WTC11 (cell line): ENCODE results near the gene PRXL2A.

Experiments used
- ATF1 ChIP-seq: sonication (generic); formaldehyde crosslinking; IDR thresholded peaks from 2 replicates; pipeline ENCODE4 v1.8.1; 2023; ENCODE audit warnings: mild to moderate bottlenecking, moderate library complexity, missing genetic modification reagents
- CREB1 ChIP-seq: sonication (generic); formaldehyde crosslinking; IDR thresholded peaks from 2 replicates; pipeline ENCODE4 v1.8.0; 2023; ENCODE audit warnings: mild to moderate bottlenecking, missing genetic modification reagents
- FOXP1 ChIP-seq: sonication (generic); formaldehyde crosslinking; IDR thresholded peaks from 2 replicates; pipeline ENCODE4 v1.8.0; 2022; ENCODE audit warnings: missing genetic modification reagents, mild to moderate bottlenecking, moderate library complexity, borderline replicate concordance
- GTF2I ChIP-seq: fragments of 250-450 bp; sonication (Bioruptor Pico); conservative IDR thresholded peaks from 2 replicates; pipeline ENCODE4 v1.4.0; 2021; ENCODE audit warnings: mild to moderate bottlenecking
- NR3C1 ChIP-seq: sonication (generic); formaldehyde crosslinking; conservative IDR thresholded peaks from 2 replicates; pipeline ENCODE4 v1.8.1; 2023; ENCODE audit warnings: low read depth, mild to moderate bottlenecking, missing genetic modification reagents
- SP1 ChIP-seq: sonication (generic); formaldehyde crosslinking; conservative IDR thresholded peaks from 2 replicates; pipeline ENCODE4 v1.8.1; 2022; ENCODE audit warnings: missing genetic modification reagents
- ZNF232 ChIP-seq: sonication (generic); formaldehyde crosslinking; IDR thresholded peaks from 2 replicates; pipeline ENCODE4 v1.8.0; 2022; ENCODE audit warnings: mild to moderate bottlenecking, missing genetic modification reagents
- ZNF396 ChIP-seq: fragments of 250-450 bp; sonication (Bioruptor Pico); IDR thresholded peaks from 2 replicates; pipeline ENCODE4 v1.8.0; 2021; ENCODE audit warnings: mild to moderate bottlenecking, moderate library complexity, borderline replicate concordance
- TF ChIP-seq, protein P1 (sequence below): sonication (generic); formaldehyde crosslinking; IDR thresholded peaks from 2 replicates; pipeline ENCODE4 v1.8.0; 2022; ENCODE audit warnings: mild to moderate bottlenecking, missing genetic modification reagents
- TF ChIP-seq, protein P2 (sequence below): fragments of 200-600 bp; IDR thresholded peaks from 2 replicates; pipeline ENCODE4 v1.8.0; 2022; ENCODE audit warnings: antibody characterized with exemption
- TF ChIP-seq, protein P3 (sequence below): fragments of 250-450 bp; sonication (Bioruptor Pico); IDR thresholded peaks from 2 replicates; pipeline ENCODE4 v1.8.0; 2021; ENCODE audit warnings: mild to moderate bottlenecking
- TF ChIP-seq, protein P4 (sequence below): sonication (generic); formaldehyde crosslinking; IDR thresholded peaks from 2 replicates; pipeline ENCODE4 v1.8.1; 2023; ENCODE audit warnings: mild to moderate bottlenecking, missing genetic modification reagents, moderate library complexity

DNA sequence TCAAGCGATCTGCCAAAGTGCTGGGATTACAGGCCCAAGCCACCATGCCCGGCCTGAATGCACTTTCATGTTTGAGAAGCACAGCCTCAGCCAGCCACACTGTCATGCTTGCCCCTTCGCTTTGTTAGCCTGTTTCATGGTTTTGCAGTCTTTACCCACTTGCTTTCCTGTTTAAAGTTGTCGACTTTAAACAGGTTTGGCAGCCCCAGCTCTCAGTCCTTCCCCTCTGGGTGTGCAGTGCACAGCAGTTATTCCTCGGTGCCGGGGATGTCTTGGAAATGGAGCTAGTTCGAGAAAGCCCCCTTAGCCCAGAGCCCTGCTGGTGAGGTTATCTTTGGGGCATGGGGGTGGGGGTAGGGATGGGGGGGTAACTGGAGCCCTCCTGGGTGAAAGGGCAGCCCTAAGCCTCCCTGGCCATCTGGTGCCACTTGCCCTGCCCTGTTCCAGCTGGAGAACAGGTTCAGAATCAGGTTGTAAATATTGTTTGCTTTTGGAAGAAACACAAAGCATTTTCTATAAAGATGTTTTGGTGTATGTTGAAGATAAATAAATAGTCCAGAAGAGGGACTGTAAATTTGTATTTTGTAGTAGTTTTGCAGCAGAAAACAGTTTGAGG, 60.6 kb downstream of the PRXL2A start:
- TF ChIP-seq, protein P1, sequence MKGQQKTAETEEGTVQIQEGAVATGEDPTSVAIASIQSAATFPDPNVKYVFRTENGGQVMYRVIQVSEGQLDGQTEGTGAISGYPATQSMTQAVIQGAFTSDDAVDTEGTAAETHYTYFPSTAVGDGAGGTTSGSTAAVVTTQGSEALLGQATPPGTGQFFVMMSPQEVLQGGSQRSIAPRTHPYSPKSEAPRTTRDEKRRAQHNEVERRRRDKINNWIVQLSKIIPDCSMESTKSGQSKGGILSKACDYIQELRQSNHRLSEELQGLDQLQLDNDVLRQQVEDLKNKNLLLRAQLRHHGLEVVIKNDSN (CRISPR knock-in tag), result no peak
- TF ChIP-seq, protein P2, sequence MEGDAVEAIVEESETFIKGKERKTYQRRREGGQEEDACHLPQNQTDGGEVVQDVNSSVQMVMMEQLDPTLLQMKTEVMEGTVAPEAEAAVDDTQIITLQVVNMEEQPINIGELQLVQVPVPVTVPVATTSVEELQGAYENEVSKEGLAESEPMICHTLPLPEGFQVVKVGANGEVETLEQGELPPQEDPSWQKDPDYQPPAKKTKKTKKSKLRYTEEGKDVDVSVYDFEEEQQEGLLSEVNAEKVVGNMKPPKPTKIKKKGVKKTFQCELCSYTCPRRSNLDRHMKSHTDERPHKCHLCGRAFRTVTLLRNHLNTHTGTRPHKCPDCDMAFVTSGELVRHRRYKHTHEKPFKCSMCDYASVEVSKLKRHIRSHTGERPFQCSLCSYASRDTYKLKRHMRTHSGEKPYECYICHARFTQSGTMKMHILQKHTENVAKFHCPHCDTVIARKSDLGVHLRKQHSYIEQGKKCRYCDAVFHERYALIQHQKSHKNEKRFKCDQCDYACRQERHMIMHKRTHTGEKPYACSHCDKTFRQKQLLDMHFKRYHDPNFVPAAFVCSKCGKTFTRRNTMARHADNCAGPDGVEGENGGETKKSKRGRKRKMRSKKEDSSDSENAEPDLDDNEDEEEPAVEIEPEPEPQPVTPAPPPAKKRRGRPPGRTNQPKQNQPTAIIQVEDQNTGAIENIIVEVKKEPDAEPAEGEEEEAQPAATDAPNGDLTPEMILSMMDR, result no peak
- TF ChIP-seq CREB1 (CRISPR knock-in tag) (no peak), ATF1 (CRISPR knock-in tag) (no peak), SP1 (CRISPR knock-in tag) (no peak), FOXP1 (no peak), ZNF232 (CRISPR knock-in tag) (no peak), ZNF396 (no peak), NR3C1 (CRISPR knock-in tag) (no peak), GTF2I (CRISPR knock-in tag) (no peak)
- TF ChIP-seq, protein P3, sequence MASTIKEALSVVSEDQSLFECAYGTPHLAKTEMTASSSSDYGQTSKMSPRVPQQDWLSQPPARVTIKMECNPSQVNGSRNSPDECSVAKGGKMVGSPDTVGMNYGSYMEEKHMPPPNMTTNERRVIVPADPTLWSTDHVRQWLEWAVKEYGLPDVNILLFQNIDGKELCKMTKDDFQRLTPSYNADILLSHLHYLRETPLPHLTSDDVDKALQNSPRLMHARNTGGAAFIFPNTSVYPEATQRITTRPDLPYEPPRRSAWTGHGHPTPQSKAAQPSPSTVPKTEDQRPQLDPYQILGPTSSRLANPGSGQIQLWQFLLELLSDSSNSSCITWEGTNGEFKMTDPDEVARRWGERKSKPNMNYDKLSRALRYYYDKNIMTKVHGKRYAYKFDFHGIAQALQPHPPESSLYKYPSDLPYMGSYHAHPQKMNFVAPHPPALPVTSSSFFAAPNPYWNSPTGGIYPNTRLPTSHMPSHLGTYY (CRISPR knock-in tag), result no peak
- TF ChIP-seq, protein P4, sequence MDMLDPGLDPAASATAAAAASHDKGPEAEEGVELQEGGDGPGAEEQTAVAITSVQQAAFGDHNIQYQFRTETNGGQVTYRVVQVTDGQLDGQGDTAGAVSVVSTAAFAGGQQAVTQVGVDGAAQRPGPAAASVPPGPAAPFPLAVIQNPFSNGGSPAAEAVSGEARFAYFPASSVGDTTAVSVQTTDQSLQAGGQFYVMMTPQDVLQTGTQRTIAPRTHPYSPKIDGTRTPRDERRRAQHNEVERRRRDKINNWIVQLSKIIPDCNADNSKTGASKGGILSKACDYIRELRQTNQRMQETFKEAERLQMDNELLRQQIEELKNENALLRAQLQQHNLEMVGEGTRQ (CRISPR knock-in tag), result no peak
